HG02798 (cell line): ENCODE measurements around the gene ELMO1.

Experiments used
- ATAC-seq: cut with Tn5 transposase; IDR thresholded peaks from one replicate; pipeline ENCODE4 v1.9.1; 2021; ENCODE audit warnings: mild to moderate bottlenecking; ENCODE audit not compliant: unreplicated experiment, poor library complexity

The ELMO1 gene

DNA sequence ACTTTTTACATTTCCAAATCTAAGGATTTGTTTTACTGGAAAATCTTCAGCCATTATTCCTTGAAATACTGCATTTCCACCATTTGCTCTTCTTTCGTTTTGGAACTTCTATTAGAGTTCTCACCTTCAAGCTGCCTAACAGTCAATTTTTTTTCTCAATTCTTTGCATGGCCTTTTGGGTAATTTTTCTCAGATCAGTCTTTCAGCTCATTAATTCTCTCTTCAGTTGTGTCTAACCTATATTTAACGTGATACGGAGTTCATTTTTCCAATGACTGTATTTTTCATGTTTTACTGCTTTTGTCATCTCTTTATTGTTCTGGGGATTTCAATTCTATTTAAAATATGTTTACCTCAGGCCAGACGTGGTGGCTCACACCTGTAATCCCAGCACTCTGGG is 600.7 kb downstream of the ELMO1 start:
- ATAC-seq = no peak

DNA sequence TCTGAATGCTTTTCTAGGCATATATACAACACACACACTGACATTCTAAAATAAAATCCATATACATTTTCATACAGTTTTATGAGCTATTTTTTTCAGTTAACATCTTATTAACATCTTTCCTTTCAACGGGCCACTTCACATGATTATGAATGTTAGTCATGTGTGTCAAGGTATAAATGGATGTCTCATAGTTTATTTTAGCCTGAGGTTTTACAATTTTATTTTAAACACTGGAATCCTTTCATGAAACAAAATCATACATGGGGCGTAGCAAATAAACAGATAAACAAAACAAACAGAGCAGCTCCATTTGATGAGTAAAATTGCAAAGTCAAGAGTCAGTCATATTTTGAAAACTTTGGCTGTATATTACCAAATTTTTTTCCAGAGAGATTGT is 604.3 kb downstream of the ELMO1 start:
- no peak for ATAC-seq

DNA sequence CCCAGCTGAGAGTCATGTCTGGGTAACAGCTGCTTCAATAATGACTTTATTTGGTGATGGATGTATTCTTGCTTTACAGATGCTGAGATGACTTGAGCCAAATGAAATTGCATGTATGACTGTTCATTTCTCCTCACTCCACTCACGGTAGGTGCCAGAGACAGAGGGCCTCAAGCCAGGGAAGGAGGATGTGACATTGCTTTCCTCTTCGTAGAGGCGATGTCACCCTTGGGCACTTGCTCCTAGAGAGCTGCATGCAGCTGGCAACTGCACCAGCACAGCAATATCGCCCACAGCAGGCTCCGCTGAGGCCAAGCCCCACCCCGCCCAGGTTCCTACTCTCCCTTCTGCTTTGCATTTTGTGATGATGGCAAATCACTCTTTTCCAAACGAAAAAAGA is 607.8 kb downstream of the ELMO1 start:
- ATAC-seq = no peak

DNA sequence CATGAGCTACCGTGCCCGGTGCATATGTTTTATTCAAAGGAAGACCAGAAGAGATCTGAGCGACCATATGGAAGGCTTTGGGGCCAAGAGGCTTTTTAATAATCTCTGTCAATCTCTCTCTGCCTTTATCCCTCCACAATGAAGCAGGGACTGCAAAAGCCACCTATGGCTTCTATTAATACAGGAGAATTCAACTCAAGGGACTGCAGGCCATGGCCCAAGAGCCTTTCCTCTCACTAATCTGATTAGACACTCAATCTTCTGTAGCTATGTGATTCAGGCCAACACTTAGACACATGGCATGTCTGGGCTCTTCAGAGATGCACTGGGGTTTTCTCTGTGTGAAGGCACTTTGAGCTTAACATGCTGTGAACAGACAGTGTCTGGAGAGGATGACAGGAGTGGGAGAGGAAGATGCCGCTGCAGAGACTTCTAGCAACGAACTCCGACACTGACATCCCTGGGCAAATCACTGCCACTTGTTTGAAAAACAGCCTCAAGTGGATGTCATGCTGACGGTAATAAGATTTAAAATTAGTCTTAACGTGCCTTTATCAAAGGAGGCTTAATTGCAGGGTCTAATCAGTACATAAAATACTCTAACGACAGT is 609.9 kb downstream of the ELMO1 start:
- ATAC-seq = no peak

DNA sequence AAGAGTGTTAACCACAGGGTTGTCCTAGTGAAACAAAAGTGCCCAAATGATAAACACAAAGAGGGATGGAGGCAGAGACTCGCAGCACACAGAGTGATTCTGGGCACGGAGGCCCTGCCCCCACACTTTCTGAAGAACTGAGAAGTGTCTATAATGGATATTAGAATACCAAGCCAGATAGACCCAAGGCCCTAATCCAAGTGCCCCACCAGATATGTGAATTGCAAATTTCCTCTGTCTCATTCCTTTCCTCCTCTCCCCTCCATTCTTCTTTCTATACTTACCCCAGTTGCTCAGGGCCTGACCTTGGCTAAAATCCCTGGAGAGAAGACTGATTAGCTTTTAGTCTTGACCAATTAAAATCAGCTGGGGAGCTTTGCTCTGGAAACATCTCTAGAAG is 617.6 kb downstream of the ELMO1 start:
- no peak for ATAC-seq

DNA sequence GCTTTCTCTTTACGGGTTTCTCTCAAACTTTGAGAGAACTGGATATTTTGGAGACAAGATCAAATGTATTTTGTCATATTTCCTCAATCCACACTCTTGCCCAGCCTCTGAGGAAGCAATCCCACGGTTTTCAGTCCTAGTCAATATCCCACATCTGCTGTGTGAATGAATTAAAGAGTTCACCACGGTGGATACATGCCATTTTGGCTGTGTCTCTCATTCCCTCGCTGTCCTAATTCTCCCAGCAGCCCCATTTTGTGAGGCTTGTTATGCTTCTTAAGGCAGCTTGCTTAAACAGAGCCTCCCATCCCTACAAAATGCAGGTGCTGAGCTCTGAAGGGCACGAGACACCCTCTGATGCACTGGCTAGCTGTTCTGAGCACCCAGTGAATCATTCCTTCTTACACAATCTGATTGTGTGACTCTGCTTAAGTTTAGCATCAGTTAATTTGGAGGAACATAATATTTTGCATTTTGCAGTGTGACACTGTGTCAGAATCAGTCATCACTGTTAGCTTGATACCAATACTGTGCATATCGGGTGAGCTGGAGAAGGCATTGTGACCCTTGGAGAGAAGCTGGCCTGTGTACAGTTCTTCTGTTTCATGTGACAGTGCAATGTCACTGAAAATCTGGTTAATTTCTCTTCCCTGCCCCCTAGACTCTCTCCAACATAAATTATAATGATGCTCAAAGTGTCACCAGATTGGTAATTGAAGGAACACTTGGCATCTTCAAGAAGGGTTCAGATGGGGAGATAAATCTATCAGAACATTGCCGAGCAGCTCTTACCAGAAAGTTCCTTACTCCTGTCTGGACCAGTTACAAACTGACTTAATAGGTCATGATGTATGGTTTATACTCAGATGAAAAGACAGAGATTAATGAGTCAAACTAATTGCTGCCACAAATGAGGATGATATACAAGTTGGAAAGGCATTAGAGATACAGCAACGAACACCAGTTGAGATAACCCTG is 620.6 kb downstream of the ELMO1 start:
- ATAC-seq = no peak

DNA sequence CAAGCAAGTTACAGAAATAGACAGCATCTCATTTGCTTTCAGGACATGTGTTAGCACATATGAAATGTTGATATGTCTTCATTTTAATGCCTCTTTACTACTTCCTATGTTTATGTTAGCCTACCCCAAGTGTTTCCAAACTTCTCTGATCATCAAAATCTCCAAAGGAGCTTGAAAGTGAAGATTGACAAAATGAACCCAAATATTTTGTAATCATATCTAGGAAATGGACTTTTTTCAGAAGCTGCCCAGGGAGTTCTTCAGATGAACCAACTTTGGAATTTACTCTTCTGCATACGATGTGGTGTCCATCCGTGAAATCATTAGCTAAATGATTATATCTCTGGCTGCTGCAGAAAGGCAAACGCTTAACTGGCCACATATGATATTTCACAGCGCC is 623.2 kb downstream of the ELMO1 start:
- no peak for ATAC-seq

DNA sequence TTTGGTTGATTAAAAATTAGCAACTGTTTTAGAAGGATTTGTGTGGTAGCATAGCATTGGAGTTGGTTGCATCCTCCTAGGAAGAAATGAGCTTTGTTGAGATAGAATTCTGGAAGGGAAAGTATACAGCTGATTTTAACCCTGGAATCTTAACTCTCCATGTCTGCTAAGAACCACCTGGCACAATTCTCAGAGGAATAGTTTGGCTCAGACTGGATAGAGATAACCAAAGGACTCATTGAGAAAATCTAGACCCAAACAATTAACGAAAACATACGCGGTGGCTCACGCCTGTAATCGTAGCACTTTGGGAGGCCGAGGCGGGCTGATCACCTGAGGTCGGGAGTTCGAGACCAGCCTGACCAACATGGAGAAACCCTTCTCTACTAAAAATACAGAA is 625.3 kb downstream of the ELMO1 start:
- ATAC-seq = no peak

DNA sequence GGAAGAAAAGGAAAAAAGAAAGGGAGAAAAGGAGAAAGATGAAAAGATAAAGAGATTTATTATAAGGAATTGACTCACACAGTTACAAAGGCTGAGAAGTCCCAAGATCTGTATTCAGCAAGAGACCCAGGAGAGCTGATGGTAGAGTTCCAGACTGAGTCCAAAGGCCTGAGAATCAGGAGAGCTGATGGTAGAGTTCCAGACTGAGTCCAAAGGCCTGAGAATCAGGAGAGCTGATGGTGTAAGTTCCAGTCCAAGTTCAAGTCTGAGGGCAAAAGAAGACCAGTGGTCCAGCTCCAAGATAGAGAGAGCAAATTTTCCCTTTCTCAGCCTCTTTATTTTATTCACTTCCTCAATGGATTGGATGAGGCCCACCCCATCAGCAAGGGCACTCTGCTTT is 627.0 kb downstream of the ELMO1 start:
- no peak for ATAC-seq

DNA sequence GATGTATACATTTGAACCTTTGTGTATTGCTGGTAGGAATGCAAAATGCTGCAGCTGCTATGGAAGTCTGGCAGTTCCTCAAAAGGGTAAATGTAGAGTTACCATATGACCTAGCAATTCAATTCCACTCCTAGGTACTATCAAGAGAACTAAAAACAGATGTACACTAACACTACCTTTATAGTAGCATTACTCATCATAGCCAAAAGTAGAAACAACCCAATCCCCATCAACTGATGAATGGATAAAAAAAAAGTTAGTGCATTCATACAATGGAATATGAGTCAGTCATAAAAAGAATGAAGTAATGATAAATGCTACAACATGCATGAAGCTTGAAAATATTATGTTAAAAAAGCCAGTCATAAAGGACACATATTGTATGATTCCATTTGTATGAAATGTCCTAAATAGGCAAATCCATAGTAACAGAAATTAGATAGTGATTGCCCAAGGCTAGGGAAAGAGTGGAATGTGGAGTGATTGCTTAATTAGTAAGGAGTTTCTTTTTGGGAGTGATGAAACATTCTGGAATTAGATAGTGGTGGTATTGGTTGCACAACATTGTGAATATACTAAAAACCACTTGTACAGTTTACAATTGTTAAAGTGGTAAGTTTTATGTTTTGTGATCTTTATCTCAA is 628.0 kb downstream of the ELMO1 start:
- no peak for ATAC-seq

DNA sequence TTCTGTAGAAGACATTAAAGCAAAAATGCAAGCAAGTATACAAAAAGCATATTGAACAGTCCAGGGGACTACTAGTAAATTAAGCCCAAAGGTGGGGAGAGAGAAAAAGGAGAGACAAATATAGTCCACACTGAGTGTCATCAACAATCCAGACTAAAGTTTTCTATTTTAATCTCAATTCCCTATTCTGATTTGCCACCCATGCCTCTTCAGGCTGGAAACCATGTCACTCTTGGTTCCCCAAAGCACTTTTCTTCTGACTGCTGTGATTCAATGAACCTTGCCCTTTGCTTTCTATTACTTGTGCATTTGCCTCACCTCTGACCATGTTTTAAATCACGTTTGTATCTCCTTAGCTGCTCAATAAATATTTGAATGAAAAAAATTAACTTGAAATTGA is 629.0 kb downstream of the ELMO1 start:
- no peak for ATAC-seq

DNA sequence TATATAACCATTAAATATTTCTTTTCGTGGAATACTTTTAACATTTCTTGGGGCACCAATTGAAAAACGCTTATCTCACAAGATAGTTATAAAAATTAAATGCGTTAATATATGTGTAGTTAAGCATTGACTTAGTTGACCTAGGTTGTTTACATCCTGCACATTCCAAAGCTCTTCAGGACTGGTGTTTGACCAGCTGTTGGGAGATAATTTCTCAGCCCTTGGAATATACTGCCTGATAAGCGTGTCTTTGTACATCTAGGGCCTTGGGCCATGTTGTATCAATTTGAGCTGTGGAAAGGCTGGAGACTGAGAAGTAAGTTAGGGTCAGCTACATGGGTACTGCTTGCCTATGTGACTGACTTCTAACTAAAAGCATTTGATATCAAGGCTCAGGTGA is 634.4 kb downstream of the ELMO1 start:
- no peak for ATAC-seq

DNA sequence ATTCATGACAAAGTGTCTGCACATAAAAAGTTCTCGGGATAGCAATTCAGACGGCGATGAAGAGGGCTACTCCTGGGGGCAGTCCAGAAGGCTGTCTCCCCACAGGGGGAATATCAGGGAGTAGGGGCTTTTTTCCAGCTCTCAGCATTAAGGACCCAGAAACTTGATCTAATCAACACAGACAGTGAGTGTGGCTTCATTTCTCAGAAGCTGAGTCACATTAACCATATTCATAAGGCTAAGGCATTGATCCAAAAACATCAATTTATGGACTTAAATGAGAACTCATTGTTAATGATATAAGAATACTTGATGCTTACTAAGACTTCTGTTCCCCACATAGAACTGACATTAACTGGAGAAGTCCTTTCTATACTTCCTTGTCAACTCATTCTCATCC is 636.9 kb downstream of the ELMO1 start:
- no peak for ATAC-seq

DNA sequence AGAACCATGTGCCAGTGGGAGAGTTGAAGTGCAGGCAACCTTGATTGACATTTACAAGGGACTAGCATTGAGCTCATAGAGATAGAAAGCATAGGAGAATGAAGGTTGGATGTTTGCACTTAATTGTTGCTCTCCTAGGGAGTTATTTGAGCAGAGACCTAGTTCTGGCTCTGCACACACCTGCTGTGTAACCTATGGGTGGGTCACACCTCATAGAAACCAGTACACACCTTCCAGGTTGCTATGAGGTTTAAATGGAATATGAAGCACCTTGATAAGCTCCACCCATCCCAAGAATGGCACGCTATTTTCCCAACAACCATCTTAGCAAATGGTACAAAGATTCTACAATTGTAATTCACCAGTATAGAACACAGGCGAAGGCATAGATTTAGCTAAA is 638.2 kb downstream of the ELMO1 start:
- no peak for ATAC-seq

DNA sequence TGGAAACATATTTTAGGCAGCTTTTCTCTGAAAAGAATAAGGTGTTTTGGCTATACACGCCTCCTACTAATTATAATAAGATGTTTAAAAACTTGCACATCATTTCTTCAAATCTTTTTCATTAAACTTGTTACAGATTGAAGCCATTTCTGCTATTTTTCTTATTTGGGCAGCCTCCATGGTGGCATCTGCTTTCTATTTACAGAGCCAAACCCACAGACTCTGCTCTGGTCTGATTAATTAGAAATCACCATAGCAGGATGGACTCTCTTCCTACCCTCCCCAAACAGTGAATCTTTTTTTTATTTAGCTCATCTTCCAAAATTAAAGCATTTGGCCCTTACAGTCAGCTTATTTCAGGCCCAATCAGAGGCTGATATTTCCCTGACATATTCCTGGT is 638.6 kb downstream of the ELMO1 start:
- no peak for ATAC-seq

DNA sequence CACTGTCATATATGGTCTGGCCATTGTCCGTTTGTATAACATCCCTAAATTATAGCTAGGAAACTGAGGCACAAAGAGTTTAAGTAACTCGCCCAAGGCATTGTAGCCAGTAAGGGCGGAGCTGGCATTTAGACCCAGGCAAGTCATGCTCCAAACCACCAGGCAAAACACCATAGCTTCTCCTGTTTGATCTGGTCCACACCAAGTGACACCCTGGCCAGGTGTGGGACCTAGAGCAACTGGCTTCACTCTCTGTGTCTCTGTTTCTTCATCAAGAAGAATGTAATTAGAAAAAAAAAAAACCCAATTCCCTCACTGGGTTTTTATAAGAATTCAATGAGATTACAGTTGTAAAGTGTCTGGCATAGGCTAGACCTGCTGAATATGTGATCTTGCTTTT is 639.2 kb downstream of the ELMO1 start:
- no peak for ATAC-seq

DNA sequence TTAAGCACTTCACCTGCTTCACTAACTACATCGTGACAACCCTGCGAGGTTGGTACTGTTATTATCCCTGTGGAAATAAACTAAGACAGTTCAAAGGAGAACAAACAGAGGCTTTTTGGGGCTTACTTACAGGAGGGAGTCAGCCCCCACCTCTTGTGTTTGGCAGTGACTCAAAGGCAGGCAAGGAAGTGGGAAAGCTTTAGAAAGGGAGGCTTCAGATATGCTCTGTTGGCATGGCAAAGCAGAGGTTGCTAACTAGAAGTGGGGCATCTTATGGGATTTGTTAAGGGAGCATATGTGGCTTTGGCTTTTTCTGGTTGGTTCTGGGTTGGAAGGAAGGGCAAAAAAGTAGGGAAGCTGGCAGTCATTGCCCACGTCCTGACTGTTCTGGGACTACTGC is 639.6 kb downstream of the ELMO1 start:
- ATAC-seq = no peak

DNA sequence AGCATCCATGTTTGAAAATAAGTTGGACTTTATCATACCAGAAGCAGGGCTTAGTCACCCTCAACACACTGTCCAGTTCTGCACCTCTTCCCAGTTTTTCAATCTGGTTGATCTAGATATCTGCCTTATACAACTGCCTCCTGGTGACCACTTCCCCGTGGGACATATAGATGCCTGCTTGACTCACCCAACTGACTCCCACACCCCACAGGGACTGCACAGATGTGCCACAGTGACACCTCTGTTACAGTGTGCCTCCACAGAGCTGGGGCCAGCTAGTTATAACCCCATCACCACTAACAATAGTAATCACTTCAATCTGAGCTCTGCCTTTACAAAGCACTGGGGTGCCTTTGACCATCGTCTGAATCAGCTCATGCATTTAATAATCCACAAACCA is 641.8 kb downstream of the ELMO1 start:
- ATAC-seq = no peak
